ENCODE data around the gene PSMD11. TPM values are rescaled to one million over a fixed set of nuclear protein-coding genes. Genes with fewer than 3 reads are reported as not detected.

PSMD11 gene
- 44.4 and 51.2 TPM in 2 replicates for total RNA-seq

GRCh38 chr17:32444301-32445073 is at the start of gene PSMD11:
Gene PSMD11, plus strand, starts transcription at chr17:32444510. Its CDS starts 14 bp downstream, at chr17:32444524.

GRCh38 chr17:32486701-32487472 is 42.6 kb downstream of the PSMD11 start, which contains the start of gene CDK5R1:
Gene CDK5R1, plus strand, starts transcription at chr17:32486993. Its CDS starts 628 bp downstream, at chr17:32487621.

Other genes with a start within 250 kb of the PSMD11 start
- gene RHBDL3, start 178.7 kb upstream of the PSMD11 start, total RNA-seq: not detected in 2 replicates
- 4.7 and 10.3 TPM in 2 replicates for gene C17orf75, start 102.3 kb upstream of the PSMD11 start, total RNA-seq
- 91.7 and 101 TPM in 2 replicates for gene ZNF207, start 94.4 kb upstream of the PSMD11 start, total RNA-seq
- 1.3 and 1.5 TPM in 2 replicates for gene CDK5R1, start 42.5 kb downstream of the PSMD11 start, total RNA-seq